OCI-M1 (cell line): ENCODE data around the gene C4A.
"Not testable (repeated sequence)": the region's sequence is repeated elsewhere in the genome, so short reads cannot be mapped to it uniquely, and the experiment has no call there.

ENCODE experiments used
- DNase-seq: peaks from one replicate; lab custom pipeline; 2025; lab: John Stamatoyannopoulos, UW

C4A gene

DNA sequence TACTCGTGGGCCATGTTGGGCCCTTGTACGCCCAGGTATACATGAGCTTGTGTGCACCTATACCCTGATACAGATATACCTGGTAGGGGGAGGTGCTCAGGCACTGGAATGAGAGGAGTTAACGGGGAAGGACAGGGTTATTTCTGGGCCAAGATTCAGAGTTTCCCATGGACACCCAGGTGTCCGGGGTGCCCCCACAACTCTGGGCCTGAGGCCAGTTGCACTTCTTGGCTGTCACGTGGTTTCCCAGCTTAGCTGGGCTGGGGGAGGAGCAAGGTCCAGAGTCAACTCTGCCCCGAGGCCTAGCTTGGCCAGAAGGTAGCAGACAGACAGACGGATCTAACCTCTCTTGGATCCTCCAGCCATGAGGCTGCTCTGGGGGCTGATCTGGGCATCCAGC, at the start of gene C4A:
TSS of gene C4A (plus strand) at position 314 of the 400 bp plus-strand sequence. CDS start at position 365, 51 bp downstream.
- DNase-seq, result not testable (repeated sequence)

DNA sequence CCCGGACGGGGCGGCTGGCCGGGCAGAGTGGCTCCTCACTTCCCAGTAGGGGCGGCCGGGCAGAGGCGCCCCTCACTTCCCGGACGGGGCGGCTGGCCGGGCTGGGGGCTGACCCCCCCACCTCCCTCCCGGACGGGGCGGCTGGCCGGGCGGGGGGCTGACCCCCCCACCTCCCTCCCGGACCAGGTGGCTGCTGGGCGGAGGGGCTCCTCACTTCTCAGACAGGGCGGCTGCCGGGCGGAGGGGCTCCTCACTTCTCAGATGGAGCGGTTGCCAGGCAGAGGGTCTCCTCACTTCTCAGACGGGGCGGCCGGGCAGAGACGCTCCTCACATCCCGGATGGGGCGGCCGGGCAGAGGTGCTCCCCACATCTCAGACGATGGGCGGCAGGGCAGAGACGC, 49.7 kb upstream of the C4A start:
- DNase-seq, result not testable (repeated sequence)

DNA sequence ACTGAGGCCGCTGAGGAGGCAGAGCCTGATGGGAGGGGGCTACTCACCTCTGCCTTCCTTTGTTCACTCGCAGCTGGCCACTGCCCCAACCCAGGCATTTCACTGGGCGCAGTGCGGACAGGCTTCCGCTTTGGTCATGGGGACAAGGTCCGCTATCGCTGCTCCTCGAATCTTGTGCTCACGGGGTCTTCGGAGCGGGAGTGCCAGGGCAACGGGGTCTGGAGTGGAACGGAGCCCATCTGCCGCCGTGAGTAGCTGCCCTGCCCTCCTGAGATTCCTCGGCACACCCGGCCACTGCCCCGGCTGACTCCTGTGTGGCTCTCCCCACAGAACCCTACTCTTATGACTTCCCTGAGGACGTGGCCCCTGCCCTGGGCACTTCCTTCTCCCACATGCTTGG, 48.3 kb upstream of the C4A start:
- no peak for DNase-seq

DNA sequence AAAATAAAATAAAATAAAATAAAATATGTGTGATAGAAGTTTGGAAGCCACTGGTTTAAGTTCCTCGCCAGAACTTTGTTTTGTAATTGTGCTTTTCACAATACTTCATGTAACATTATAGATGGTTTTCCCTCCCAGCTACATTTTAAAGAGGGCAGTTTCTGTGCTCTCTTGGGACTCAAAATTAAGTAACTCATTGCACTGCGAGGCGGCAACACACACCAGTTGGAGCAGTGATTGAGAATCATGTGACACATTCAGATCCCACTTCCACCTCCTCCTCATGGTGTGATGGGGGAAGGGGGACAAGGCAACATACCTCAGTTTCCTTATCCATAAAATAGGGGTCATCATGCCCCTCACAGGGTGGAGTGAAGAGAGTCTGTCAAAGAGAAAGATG, 46.8 kb upstream of the C4A start:
- DNase-seq, result no peak

DNA sequence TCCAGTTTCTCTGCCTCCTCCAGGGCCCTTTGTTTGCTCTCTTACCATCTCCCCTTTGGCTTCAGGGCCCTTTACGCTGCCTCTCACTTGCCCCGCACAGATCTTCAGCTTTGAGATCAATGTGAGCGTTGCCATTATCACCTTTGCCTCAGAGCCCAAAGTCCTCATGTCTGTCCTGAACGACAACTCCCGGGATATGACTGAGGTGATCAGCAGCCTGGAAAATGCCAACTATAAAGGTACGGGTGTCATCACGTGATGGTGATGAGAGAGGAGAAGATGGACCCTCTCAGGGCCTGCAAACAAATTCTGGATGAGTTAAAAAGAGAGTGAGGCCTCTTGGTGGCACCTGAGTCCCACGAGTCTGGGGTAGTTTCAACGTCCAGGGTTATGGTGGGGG, 46.0 kb upstream of the C4A start:
- no peak for DNase-seq

DNA sequence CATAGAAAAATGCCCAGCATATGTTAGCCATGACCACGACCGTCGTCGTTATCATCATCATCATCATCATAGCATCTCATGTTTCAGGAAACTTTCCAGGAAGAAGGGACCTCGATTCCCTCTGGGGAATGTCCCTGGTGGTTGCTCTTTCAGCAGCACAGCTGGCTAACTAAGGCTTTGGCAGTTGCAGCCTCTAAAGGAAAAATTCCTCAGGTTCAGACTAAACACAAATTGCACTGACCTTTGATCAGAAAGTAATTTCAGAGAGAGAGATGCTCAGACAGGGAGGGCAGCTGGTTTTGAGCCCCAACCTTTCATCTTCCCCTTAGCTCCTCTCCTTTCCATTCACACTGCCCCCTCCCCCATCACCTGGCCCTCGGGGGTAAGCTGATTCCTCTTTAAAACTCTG, 41.6 kb upstream of the C4A start:
- no peak for DNase-seq

DNA sequence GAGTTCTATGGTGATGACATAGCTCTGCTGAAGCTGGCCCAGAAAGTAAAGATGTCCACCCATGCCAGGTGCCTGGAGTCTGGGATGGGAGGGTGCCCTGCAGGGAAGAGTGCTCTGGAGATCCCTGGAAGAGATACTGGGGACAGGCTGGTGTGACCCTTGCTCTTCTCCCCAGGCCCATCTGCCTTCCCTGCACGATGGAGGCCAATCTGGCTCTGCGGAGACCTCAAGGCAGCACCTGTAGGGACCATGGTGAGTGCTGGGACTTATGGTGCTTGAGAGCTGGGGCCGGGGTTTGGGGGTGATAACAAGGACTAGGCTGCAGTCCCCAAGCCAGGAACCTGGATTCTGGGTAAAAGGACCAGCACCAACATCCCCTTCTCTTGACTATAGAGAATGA, 38.1 kb upstream of the C4A start:
- DNase-seq, result no peak

DNA sequence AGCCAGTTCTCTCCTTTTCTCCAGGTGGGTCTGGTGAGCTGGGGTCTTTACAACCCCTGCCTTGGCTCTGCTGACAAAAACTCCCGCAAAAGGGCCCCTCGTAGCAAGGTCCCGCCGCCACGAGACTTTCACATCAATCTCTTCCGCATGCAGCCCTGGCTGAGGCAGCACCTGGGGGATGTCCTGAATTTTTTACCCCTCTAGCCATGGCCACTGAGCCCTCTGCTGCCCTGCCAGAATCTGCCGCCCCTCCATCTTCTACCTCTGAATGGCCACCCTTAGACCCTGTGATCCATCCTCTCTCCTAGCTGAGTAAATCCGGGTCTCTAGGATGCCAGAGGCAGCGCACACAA, 36.7 kb upstream of the C4A start:
- no peak for DNase-seq

DNA sequence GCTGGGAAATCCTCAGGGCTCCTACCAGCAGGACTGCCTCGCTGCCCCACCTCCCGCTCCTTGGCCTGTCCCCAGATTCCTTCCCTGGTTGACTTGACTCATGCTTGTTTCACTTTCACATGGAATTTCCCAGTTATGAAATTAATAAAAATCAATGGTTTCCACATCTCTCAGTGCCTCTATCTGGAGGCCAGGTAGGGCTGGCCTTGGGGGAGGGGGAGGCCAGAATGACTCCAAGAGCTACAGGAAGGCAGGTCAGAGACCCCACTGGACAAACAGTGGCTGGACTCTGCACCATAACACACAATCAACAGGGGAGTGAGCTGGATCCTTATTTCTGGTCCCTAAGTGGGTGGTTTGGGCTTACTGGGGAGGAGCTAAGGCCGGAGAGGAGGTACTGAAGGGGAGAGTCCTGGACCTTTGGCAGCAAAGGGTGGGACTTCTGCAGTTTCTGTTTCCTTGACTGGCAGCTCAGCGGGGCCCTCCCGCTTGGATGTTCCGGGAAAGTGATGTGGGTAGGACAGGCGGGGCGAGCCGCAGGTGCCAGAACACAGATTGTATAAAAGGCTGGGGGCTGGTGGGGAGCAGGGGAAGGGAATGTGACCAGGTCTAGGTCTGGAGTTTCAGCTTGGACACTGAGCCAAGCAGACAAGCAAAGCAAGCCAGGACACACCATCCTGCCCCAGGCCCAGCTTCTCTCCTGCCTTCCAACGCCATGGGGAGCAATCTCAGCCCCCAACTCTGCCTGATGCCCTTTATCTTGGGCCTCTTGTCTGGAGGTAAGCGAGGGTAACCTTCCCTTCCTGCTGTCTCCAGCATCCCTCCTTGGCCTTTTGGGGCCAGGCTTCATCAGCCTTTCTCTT, 36.1 kb upstream of the C4A start, which contains the start of gene CFB:
TSS of gene CFB (plus strand) at position 589 of the 863 bp plus-strand sequence. CDS start at position 716, 127 bp downstream.
- peak; percentile 52 for DNase-seq

DNA sequence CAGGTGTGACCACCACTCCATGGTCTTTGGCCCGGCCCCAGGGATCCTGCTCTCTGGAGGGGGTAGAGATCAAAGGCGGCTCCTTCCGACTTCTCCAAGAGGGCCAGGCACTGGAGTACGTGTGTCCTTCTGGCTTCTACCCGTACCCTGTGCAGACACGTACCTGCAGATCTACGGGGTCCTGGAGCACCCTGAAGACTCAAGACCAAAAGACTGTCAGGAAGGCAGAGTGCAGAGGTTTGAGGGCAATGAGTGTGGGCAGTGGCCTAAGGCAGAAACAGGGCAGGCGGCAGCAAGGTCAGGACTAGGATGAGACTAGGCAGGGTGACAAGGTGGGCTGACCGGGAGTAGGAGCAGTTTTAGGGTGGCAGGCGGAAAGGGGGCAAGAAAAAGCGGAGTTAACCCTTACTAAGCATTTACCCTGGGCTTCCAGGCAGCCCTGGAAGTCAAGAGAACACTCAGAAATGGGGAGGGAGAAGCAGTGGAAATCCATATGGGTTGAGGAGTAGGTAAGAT, 35.4 kb upstream of the C4A start:
- no peak for DNase-seq

DNA sequence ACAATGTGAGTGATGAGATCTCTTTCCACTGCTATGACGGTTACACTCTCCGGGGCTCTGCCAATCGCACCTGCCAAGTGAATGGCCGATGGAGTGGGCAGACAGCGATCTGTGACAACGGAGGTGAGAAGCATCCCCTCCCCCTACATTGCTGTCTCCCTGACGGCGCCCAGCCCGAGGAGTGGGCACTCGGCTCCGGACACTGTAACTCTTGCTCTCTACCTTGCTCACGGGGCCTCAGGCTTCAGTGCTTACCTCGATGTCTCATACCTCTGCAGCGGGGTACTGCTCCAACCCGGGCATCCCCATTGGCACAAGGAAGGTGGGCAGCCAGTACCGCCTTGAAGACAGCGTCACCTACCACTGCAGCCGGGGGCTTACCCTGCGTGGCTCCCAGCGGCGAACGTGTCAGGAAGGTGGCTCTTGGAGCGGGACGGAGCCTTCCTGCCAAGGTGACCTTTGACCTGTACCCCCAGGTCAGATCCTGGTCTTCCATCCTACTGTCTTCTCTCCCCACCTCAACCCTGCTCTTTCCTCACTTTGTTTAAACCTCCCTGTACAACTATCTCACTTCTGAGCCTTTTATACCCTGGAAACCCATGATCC, 34.7 kb upstream of the C4A start:
- DNase-seq, result no peak

DNA sequence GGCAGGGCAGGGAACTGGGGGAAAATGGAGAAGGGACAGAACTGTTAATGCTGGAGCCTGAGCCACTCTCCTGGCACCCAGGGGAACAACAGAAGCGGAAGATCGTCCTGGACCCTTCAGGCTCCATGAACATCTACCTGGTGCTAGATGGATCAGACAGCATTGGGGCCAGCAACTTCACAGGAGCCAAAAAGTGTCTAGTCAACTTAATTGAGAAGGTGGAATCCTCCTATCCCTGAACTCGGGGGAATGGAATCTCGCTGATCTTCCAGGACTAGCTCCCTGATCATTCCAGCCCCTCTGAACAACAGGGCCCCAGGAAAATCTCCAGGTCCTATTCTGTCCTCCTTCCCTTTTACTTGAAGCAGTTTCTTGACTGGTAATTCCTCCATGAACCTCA, 34.0 kb upstream of the C4A start:
- DNase-seq, result no peak

DNA sequence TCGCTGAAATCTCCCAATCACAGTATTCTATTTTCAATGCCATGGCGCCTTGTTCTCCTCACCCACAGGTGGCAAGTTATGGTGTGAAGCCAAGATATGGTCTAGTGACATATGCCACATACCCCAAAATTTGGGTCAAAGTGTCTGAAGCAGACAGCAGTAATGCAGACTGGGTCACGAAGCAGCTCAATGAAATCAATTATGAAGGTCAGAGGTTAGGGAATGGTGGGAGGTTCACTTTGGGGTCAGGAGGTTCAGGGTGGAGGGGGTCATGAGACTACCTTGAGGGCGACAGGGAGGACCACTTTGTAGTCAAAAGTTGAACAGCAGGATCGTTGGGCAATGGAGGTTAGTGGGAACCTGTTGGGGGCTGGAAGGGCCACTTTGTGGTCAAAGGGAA, 33.6 kb upstream of the C4A start:
- DNase-seq, result no peak

DNA sequence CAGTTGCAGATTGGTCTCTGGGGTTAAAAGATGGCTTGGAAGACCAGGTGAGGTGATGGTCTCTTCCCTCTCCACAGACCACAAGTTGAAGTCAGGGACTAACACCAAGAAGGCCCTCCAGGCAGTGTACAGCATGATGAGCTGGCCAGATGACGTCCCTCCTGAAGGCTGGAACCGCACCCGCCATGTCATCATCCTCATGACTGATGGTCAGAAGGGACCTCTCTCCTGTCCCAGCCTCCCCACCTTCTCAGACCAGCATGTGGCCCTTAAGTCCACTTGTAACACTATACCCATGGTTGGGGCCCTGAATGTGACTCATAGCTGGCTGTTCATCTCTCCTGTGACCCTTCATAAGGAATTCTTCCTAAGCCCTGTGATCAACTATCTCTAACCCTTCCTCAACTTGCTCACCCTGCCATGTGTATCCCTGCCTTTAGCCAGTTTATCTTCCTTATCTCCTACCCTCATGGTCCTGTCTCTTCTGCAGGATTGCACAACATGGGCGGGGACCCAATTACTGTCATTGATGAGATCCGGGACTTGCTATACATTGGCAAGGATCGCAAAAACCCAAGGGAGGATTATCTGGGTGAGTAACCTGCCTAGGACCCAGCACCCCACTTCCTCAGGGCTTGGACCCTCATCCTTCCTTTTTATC, 33.0 kb upstream of the C4A start:
- peak; percentile 59 for DNase-seq

DNA sequence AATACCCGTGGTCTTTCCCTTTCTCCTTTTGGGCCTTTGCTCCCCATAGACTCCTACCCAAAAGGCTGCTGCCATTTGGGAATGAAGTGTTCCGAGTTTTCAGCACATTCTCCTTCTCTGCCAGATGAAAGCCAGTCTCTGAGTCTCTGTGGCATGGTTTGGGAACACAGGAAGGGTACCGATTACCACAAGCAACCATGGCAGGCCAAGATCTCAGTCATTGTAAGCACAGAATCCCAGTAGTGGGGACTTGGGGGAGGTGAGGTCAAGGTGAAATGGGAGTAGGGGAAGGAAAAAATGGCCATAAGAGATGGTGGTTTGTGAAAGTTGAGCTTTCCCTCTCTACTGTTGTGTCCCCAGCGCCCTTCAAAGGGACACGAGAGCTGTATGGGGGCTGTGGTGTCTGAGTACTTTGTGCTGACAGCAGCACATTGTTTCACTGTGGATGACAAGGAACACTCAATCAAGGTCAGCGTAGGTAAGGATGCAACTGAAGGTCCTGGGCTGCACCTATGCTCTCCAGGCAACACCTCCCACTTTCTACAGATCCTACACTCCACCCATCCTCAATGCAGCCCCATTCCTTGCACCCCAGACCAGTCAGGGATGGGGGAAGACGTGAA, 31.8 kb upstream of the C4A start:
- DNase-seq, result no peak

DNA sequence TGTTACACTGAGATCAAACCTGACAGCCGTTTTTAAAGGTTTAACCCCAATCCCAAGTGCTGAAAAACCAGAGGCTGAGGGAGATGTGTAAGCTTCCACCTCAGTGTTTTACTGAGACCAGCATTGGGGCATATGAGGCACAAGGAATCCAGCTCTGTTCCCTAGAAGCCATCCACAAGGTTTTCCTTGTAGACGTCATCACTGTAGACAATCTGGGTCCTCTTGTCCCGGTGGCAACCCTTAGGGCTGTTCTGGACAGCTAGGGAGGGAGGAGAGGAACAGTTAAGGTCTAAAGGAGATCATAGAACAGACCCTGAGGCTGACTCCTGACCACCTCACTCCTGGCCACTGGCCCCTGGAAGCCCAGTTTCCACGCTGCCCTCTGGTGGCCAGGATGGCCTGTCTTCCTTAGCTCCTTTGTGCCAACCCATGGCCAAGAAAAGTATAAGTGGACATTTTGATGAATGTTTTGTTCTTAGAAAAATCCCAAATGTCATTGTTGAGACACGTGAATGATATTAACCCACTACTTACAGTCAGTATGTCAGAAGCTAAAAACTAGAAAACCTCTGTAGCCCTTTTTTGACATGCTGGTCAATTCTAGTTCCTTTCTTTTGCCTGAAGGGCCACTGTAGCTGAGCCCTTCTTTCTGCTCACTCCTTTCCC, 29.6 kb upstream of the C4A start:
- peak; percentile 81 for DNase-seq

DNA sequence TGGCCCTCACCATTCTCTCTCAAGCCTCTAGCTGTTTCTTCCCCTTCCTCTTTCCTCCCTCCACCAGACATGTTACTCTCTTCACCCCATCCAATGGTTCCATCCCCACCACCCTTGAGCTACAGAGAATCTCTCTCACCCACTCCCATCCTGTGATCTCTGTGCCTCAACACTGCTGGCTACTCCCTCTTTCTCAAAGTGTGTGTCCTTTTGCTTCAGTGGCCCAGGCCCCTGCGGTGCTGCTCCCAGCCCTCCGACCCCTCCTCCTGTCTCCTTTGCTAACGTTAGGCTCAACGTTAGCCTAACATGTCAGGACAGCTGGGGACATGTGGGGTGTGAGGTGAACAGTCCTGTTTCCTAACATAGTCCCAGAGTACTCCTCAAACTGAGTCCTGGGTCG, 29.0 kb upstream of the C4A start:
- no peak for DNase-seq

DNA sequence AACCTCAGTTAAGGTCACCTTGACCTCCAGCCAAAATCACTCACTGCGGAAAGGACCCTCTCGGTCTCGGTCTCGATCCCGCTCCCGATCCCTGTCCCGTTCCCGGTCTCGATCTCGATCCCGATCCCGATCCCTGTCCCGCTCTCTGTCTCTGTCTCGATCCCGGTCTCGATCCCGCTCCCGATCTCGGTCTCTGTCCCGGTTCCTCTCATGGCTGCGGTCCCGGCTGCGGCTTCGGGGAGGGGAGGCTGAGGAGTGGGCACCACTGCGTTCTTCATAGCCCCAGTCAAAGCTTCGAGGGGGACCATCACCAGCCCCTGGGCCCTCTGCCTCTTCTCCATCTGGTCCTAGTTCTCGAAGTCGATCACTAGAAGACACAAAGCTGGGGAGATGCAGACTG, 27.3 kb upstream of the C4A start:
- no peak for DNase-seq

DNA sequence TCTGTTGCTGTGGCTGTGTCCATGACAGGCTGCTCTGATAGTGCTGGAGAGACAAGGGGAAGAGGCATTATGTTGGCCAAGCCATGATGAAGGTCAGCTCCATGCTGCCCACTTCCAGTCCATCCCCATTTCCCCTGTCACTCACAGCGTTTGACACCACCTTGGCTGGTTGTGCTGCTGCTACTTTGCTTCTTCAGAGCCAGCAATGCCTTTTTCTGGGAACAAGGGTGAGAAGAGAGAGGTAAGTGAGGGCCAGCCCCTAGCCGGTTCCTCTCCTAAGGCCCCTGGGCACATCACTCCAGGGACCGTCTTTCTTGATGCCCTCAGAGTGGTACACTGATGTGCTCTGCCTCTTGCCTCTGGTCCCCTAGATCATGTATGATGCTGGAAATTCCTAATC, 25.1 kb upstream of the C4A start:
- no peak for DNase-seq

DNA sequence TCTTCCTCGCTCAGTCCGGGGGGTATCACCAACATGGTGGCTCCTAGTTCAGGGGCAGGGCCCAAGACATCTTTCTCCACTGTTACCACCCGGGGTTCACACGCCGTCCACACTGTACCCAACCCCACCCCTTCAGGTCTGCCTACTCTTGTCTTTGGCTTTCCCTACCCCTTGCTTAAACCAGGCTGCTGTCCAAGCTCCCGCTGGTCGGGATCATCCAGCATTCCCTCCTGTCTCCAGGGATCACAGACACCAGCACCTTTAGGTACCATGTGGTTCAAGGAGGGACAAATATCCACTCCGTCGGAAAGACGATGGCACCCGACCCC, 23.5 kb upstream of the C4A start:
- no peak for DNase-seq

DNA sequence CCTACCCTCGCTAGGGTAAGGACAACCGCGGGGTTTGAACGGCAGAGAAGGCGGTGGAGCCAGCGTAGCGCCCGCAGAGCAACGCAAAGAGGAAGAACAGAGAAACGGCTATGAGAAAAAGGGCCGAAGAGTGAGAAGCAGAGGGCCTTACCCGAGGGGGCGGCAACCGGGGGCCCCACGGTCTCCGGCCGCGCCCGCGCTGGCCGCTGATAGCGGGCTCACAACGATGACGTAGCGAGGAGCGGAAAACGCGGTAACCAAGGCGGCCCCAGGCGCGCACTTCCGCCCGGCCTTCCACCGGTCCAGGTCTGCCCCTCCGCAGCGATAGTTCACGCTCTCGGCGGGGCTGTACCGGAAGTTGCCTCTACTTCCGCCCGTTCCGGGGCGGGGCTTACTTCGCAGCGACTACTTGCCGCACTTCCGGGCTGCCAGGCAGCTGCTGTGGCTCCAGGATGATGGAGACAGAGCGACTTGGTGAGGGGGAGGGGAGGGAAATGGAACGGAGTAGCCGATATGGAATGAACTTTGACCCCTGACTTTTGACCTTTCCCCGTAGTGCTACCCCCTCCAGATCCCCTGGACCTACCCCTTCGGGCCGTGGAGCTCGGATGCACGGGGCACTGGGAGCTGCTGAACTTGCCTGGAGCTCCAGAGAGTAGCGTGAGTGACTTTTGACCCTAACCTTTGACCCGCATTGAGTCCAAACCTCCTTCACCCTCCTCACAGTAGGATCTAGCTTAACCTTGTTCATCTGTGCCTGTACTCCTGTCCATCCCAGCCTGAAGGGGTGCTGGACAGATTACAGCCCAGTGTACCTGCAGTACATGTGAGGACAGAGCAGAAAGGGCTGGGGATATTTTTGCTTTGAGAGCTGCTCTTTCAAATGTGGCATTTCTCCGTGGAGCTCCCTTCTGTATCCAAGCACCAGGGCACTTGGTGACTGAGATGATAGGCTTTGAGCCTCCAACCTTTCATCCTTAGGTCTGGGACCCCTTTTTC, 22.8 kb upstream of the C4A start, which contains the start of the genes NELFE and SKIC2:
TSS of gene NELFE (minus strand) at position 231 of the 999 bp plus-strand sequence. CDS start 525 bp downstream, outside the sequence.
TSS of gene SKIC2 (plus strand) at position 435 of the 999 bp plus-strand sequence. CDS start at position 453, 18 bp downstream.
- DNase-seq, result peak; percentile 100
